HepG2 (cell line): ENCODE measurements around the gene METTL26. TPM values are rescaled to one million over a fixed set of nuclear protein-coding genes. Genes with fewer than 3 reads are reported as not detected.

Experiments used
- BRF2 ChIP-seq: sonication (generic); formaldehyde crosslinking; IDR thresholded peaks from 2 replicates; pipeline ENCODE4 v1.8.1; 2022; ENCODE audit warnings: mild to moderate bottlenecking, missing genetic modification reagents
- CEBPB ChIP-seq: IDR thresholded peaks from 2 replicates; pipeline ENCODE4 v1.6.1; 2011; ENCODE audit warnings: low read depth, low read length, improper control_type of control experiment, borderline replicate concordance
- EED ChIP-seq: sonication (generic); formaldehyde crosslinking; IDR thresholded peaks from 2 replicates; pipeline ENCODE4 v1.5.0; 2020; ENCODE audit warnings: mild to moderate bottlenecking, missing genetic modification reagents
- FIP1L1 ChIP-seq: fragments of 200-400 bp; formaldehyde crosslinking; IDR thresholded peaks from 2 replicates; pipeline ENCODE4 v1.6.1; 2018; ENCODE audit warnings: low read depth, mild to moderate bottlenecking, low read length, moderate library complexity, borderline replicate concordance; ENCODE audit not compliant: insufficient read depth
- HDAC2 ChIP-seq: sonication (generic); formaldehyde crosslinking; IDR thresholded peaks from 2 replicates; pipeline ENCODE4 v1.4.0; 2020; ENCODE audit warnings: missing genetic modification reagents
- HOXD1 ChIP-seq: sonication (generic); formaldehyde crosslinking; IDR thresholded peaks from 2 replicates; pipeline ENCODE4 v1.5.0; 2020; ENCODE audit warnings: missing genetic modification reagents
- KDM6A ChIP-seq: IDR thresholded peaks from 2 replicates; pipeline ENCODE4 v1.6.1; 2016; ENCODE audit warnings: low read depth
- MED13 ChIP-seq: sonication (generic); formaldehyde crosslinking; IDR thresholded peaks from 2 replicates; pipeline ENCODE4 v1.5.0; 2020; ENCODE audit warnings: missing genetic modification reagents
- NR2F2 ChIP-seq: IDR thresholded peaks from 2 replicates; pipeline ENCODE4 v1.6.1; 2012; ENCODE audit warnings: low read depth, inconsistent platforms, borderline replicate concordance
- NR3C1 ChIP-seq: sonication (generic); formaldehyde crosslinking; IDR thresholded peaks from 2 replicates; pipeline ENCODE4 v1.4.0; 2020; ENCODE audit warnings: missing genetic modification reagents
- RFXAP ChIP-seq: sonication (generic); formaldehyde crosslinking; IDR thresholded peaks from 2 replicates; pipeline ENCODE4 v1.4.0; 2020; ENCODE audit warnings: missing genetic modification reagents, borderline replicate concordance
- TEAD3 ChIP-seq: optimal IDR thresholded peaks from 2 replicates; pipeline ENCODE3; 2016; ENCODE audit warnings: borderline replicate concordance
- ZBTB33 ChIP-seq: sonication (generic); formaldehyde crosslinking; IDR thresholded peaks from 2 replicates; pipeline ENCODE4 v1.4.0; 2020; ENCODE audit warnings: missing genetic modification reagents
- ZFP36L1 ChIP-seq: sonication (generic); formaldehyde crosslinking; IDR thresholded peaks from 2 replicates; pipeline ENCODE4 v1.8.0; 2022; ENCODE audit warnings: mild to moderate bottlenecking, missing genetic modification reagents, moderate library complexity
- ZFP37 ChIP-seq: sonication (generic); formaldehyde crosslinking; IDR thresholded peaks from 2 replicates; pipeline ENCODE4 v1.4.0; 2020; ENCODE audit warnings: missing genetic modification reagents, borderline replicate concordance
- ZMAT5 ChIP-seq: sonication (generic); formaldehyde crosslinking; IDR thresholded peaks from 2 replicates; pipeline ENCODE4 v1.5.0; 2020; ENCODE audit warnings: mild to moderate bottlenecking, low read depth, missing genetic modification reagents, borderline replicate concordance
- ZNF280D ChIP-seq: sonication (generic); formaldehyde crosslinking; IDR thresholded peaks from 2 replicates; pipeline ENCODE4 v1.5.1; 2020; ENCODE audit warnings: mild to moderate bottlenecking, missing genetic modification reagents
- ZNF292 ChIP-seq: sonication (generic); formaldehyde crosslinking; IDR thresholded peaks from 2 replicates; pipeline ENCODE4 v1.8.1; 2022; ENCODE audit warnings: mild to moderate bottlenecking, low read depth, missing genetic modification reagents, borderline replicate concordance
- ZNF350 ChIP-seq: sonication (generic); formaldehyde crosslinking; IDR thresholded peaks from 2 replicates; pipeline ENCODE4 v1.4.0; 2020; ENCODE audit warnings: mild to moderate bottlenecking, low read depth, missing genetic modification reagents, borderline replicate concordance
- ZNF605 ChIP-seq: sonication (generic); formaldehyde crosslinking; IDR thresholded peaks from 2 replicates; pipeline ENCODE4 v1.8.0; 2022; ENCODE audit warnings: mild to moderate bottlenecking, missing genetic modification reagents
- ZNF615 ChIP-seq: sonication (generic); formaldehyde crosslinking; IDR thresholded peaks from 2 replicates; pipeline ENCODE4 v1.5.0; 2020; ENCODE audit warnings: mild to moderate bottlenecking, missing genetic modification reagents, borderline replicate concordance
- ZNF674 ChIP-seq: sonication (generic); formaldehyde crosslinking; IDR thresholded peaks from 2 replicates; pipeline ENCODE4 v1.5.0; 2020; ENCODE audit warnings: low read depth, mild to moderate bottlenecking, missing genetic modification reagents
- ZNF704 ChIP-seq: sonication (generic); formaldehyde crosslinking; IDR thresholded peaks from 2 replicates; pipeline ENCODE4 v1.8.1; 2023; ENCODE audit warnings: mild to moderate bottlenecking, inconsistent platforms, moderate library complexity, missing genetic modification reagents, borderline replicate concordance
- ZNF776 ChIP-seq: sonication (generic); formaldehyde crosslinking; IDR thresholded peaks from 2 replicates; pipeline ENCODE4 v1.4.0; 2020; ENCODE audit warnings: mild to moderate bottlenecking, missing genetic modification reagents
- polyA plus RNA-seq, 8 experiments: library from polyadenylated mRNA; depleted of rRNA in 3 of 8; stranded (reverse) in 7 of 8; unstranded in 1 of 8; fragments of >200 nt; fragmentation: Illumina TruSeq in 4 of 8; extraction: Trizol in 4 of 8; gene quantifications; 2 replicates each; pipeline versions ENCODE4 v1.2.1 to v1.2.3, GENCODE V29; 2011 to 2016; ENCODE audit warnings: low read depth in 4 of 8, missing spikeins in 1 of 8, mixed read lengths in 1 of 8; ENCODE audit not compliant: insufficient read depth in 1 of 8
- total RNA-seq, 5 experiments: library from RNA; depleted of rRNA; stranded (reverse); fragments of >200 nt; fragmentation: Illumina TruSeq; extraction: Trizol; gene quantifications; 2 replicates each; pipeline ENCODE4 v1.2.3, GENCODE V29; 2016; ENCODE audit warnings: low read depth in 1 of 5

The METTL26 gene
- total and polyA plus RNA-seq, 2 of the 13 experiments (the other 11 are each of a cell fraction or from before 2014, with no cell fraction given), result 65.5 to 70.1 TPM

- TF ChIP-seq ZNF280D (0 out of 2 replicates have a peak, but pooled peaks have one; percentile 48), KDM6A (CRISPR knock-in tag) (no peak), ZNF605 (CRISPR knock-in tag) (no peak), ZNF776 (CRISPR knock-in tag) (no peak), NR2F2 (peak; percentile 85), RFXAP (no peak), ZNF704 (no peak), HDAC2 (CRISPR knock-in tag) (0 out of 2 replicates have a peak, but pooled peaks have one; percentile 29), ZFP36L1 (CRISPR knock-in tag) (no peak), EED (no peak), ZNF615 (CRISPR knock-in tag) (no peak), ZMAT5 (CRISPR knock-in tag) (no peak), ZBTB33 (CRISPR knock-in tag) (peak; percentile 71), BRF2 (CRISPR knock-in tag) (no peak), TEAD3 (CRISPR knock-in tag) (peak; percentile 93), NR3C1 (CRISPR knock-in tag) (no peak), ZNF292 (CRISPR knock-in tag) (no peak), ZNF350 (no peak), HOXD1 (CRISPR knock-in tag) (no peak), ZFP37 (CRISPR knock-in tag) (no peak), ZNF674 (CRISPR knock-in tag) (no peak), MED13 (CRISPR knock-in tag) (no peak), CEBPB (peak; percentile 81), FIP1L1 (no peak)
Observed at GRCh38 chr16:654034-654433, 17.9 kb upstream of the METTL26 start (continued).
